Measurements from ENCODE around the gene PTPRCAP. TPM values are rescaled to one million over a fixed set of nuclear protein-coding genes. Genes with fewer than 3 reads are reported as not detected.
"Not testable (repeated sequence)": the region's sequence is repeated elsewhere in the genome, so short reads cannot be mapped to it uniquely, and the experiment has no call there.

The PTPRCAP gene
- 100 to 1,000 TPM; 390 to 424 TPM for total RNA-seq

- ATAC-seq (peak; percentile 46), DNase-seq (peak; percentile 90)
- CTCF ChIA-PET, result interaction anchor here (0.7 to 8.0 kb wide), 20 partner anchors 9 to 120 kb away, joined by 3 to 96 read pairs (median 6); partner anchors contain the start of genes AIP, PITPNM1, PPP1CA and RAD9A
- Mint-ChIP-seq H3K4me1 (peaks cover 64% of the 10 kb centered on the region), H3K36me3 (peaks cover 30% of the 10 kb centered on the region), H3K27ac (peak within 1 kb of the TSS; percentile 91), H3K27me3 (no peaks in the 10 kb centered on the region), H3K4me3 (peak within 1 kb of the TSS; percentile 95), H3K9me3 (ENCODE audit: low read depth) (no peaks in the 10 kb centered on the region)
Observed at GRCh38 chr11:67437082-67437808, at the start of gene PTPRCAP. PTPRCAP (minus strand) TSS chr11:67437682; CDS start chr11:67437619, 63 bp downstream.

GRCh38 chr11:67486481-67487195 is 49.2 kb upstream of the PTPRCAP start:
- peaks cover 43% of the 10 kb centered on the region for H3K36me3 Mint-ChIP-seq
- CTCF ChIA-PET, result interaction anchor here (1.0 to 3.6 kb wide), 10 partner anchors 18 to 128 kb away, joined by 3 to 19 read pairs (median 4); partner anchors contain the start of genes CDK2AP2, PITPNM1, PPP1CA and TBC1D10C
- no peaks in the 10 kb centered on the region for H3K27me3 Mint-ChIP-seq
- H3K4me1 Mint-ChIP-seq, result peaks cover 67% of the 10 kb centered on the region
- peak overlapping the region; percentile 80 for H3K4me3 Mint-ChIP-seq
- DNase-seq (peak; percentile 75), ATAC-seq (no peak)
- no peaks in the 10 kb centered on the region for H3K9me3 Mint-ChIP-seq (ENCODE audit: low read depth)
- peak overlapping the region; percentile 99 for H3K27ac Mint-ChIP-seq

- ATAC-seq, result peak; percentile 16
- peaks cover 67% of the 10 kb centered on the region for H3K4me1 Mint-ChIP-seq
- H3K27ac Mint-ChIP-seq, result peak overlapping the region; percentile 99
- not testable (repeated sequence) for H3K27me3 Mint-ChIP-seq; H3K9me3 Mint-ChIP-seq (ENCODE audit: low read depth)
- peak overlapping the region; percentile 80 for H3K4me3 Mint-ChIP-seq
- CTCF ChIA-PET, result interaction anchor here (0.7 to 3.6 kb wide), 12 partner anchors 17 to 128 kb away, joined by 3 to 19 read pairs (median 4); partner anchors contain the start of genes CDK2AP2, PITPNM1, PPP1CA and TBC1D10C
- DNase-seq, result peak; percentile 89
- peaks cover 40% of the 10 kb centered on the region for H3K36me3 Mint-ChIP-seq
Observed at GRCh38 chr11:67485873-67486361, 48.4 kb upstream of the PTPRCAP start.

GRCh38 chr11:67484847-67485311 is 47.4 kb upstream of the PTPRCAP start:
- H3K4me3 Mint-ChIP-seq, result peak overlapping the region; percentile 80
- H3K27ac Mint-ChIP-seq, result peak overlapping the region; percentile 99
- CTCF ChIA-PET, result interaction anchor here (1.1 to 3.6 kb wide), 6 partner anchors 16 to 83 kb away, joined by 4 to 19 read pairs (median 9); partner anchors contain the start of genes PITPNM1, PPP1CA and TMEM134
- DNase-seq (peak; percentile 87), ATAC-seq (peak; percentile 2)
- H3K27me3 Mint-ChIP-seq, result peaks cover 1% of the 10 kb centered on the region
- peaks cover 67% of the 10 kb centered on the region for H3K4me1 Mint-ChIP-seq
- peaks cover 38% of the 10 kb centered on the region for H3K36me3 Mint-ChIP-seq
- no peaks in the 10 kb centered on the region for H3K9me3 Mint-ChIP-seq (ENCODE audit: low read depth)

GRCh38 chr11:67483831-67484665 is 46.6 kb upstream of the PTPRCAP start:
- Mint-ChIP-seq H3K27ac (peak overlapping the region; percentile 99), H3K4me3 (peak overlapping the region; percentile 80), H3K9me3 (ENCODE audit: low read depth) (no peaks in the 10 kb centered on the region), H3K4me1 (peaks cover 62% of the 10 kb centered on the region), H3K27me3 (peaks cover 4% of the 10 kb centered on the region), H3K36me3 (peaks cover 33% of the 10 kb centered on the region)
- ATAC-seq, result peak; percentile 17
- CTCF ChIA-PET, result interaction anchor here (1.1 to 3.6 kb wide), 10 partner anchors 11 to 82 kb away, joined by 3 to 19 read pairs (median 6); partner anchors contain the start of genes PITPNM1, PPP1CA, PTPRCAP and TMEM134
- DNase-seq, result peak; percentile 73

- peak; percentile 99 for DNase-seq
- peak; percentile 81 for ATAC-seq
- CTCF ChIA-PET, result interaction anchor here (0.7 to 3.6 kb wide), 9 partner anchors 10 to 81 kb away, joined by 3 to 19 read pairs (median 7); partner anchors contain the start of genes PITPNM1, PPP1CA, PTPRCAP and TMEM134
- Mint-ChIP-seq H3K27ac (peak within 1 kb of the TSS; percentile 99), H3K36me3 (peaks cover 26% of the 10 kb centered on the region), H3K9me3 (ENCODE audit: low read depth) (no peaks in the 10 kb centered on the region), H3K4me3 (peak within 1 kb of the TSS; percentile 80), H3K4me1 (peaks cover 54% of the 10 kb centered on the region), H3K27me3 (peaks cover 4% of the 10 kb centered on the region)
Observed at GRCh38 chr11:67482827-67483798, 45.6 kb upstream of the PTPRCAP start, which contains the start of gene AIP. AIP (plus strand) TSS chr11:67483026; CDS start chr11:67483159, 133 bp downstream.

- ATAC-seq (peak; percentile 1), DNase-seq (no peak)
- peaks cover 47% of the 10 kb centered on the region for H3K4me1 Mint-ChIP-seq
- CTCF ChIA-PET, result interaction anchor here (0.7 to 3.0 kb wide), 7 partner anchors 9 to 122 kb away, joined by 3 to 16 read pairs (median 7); partner anchors contain the start of genes PPP1CA, PTPRCAP and TMEM134
- peak overlapping the region; percentile 80 for H3K4me3 Mint-ChIP-seq
- H3K36me3 Mint-ChIP-seq, result peaks cover 19% of the 10 kb centered on the region
- H3K9me3 Mint-ChIP-seq (ENCODE audit: low read depth), result no peaks in the 10 kb centered on the region
- peak overlapping the region; percentile 99 for H3K27ac Mint-ChIP-seq
- H3K27me3 Mint-ChIP-seq, result peaks cover 4% of the 10 kb centered on the region
Observed at GRCh38 chr11:67482275-67482826, 44.9 kb upstream of the PTPRCAP start.

- H3K27me3 Mint-ChIP-seq; H3K4me1 Mint-ChIP-seq; DNase-seq; ATAC-seq; H3K36me3 Mint-ChIP-seq; H3K9me3 Mint-ChIP-seq (ENCODE audit: low read depth); H3K4me3 Mint-ChIP-seq; H3K27ac Mint-ChIP-seq: not testable (repeated sequence)
- CTCF ChIA-PET, result interaction anchor here (0.7 kb wide), 1 partner anchor 1698 kb away, joined by 4 read pairs; no protein-coding TSS in a partner anchor
Observed at GRCh38 chr11:67477344-67478050, 40.0 kb upstream of the PTPRCAP start.

- H3K9me3 Mint-ChIP-seq (ENCODE audit: low read depth); H3K4me1 Mint-ChIP-seq; H3K4me3 Mint-ChIP-seq; H3K27ac Mint-ChIP-seq; DNase-seq; H3K36me3 Mint-ChIP-seq; H3K27me3 Mint-ChIP-seq; ATAC-seq; CTCF ChIA-PET: not testable (repeated sequence)
Observed at GRCh38 chr11:67476692-67477091, 39.2 kb upstream of the PTPRCAP start.

GRCh38 chr11:67472882-67473281 is 35.4 kb upstream of the PTPRCAP start:
- H3K27me3 Mint-ChIP-seq, result peaks cover 2% of the 10 kb centered on the region
- no peak for ATAC-seq
- H3K4me3 Mint-ChIP-seq, result no peak overlapping the region
- no peak overlapping the region for H3K27ac Mint-ChIP-seq
- DNase-seq, result no peak
- no peaks in the 10 kb centered on the region for H3K9me3 Mint-ChIP-seq (ENCODE audit: low read depth)
- H3K36me3 Mint-ChIP-seq, result no peaks in the 10 kb centered on the region
- peaks cover 9% of the 10 kb centered on the region for H3K4me1 Mint-ChIP-seq
- CTCF ChIA-PET, result interaction anchor here (2.9 kb wide), 1 partner anchor 10 kb away, joined by 10 read pairs; the partner anchor contains the start of gene AIP
